Subcutaneous adipose tissue (tissue), 4 donors: Measurements from ENCODE around the gene DEPP1. TPM values are rescaled to one million over a fixed set of nuclear protein-coding genes. Genes with fewer than 3 reads are reported as not detected.

Experiments used
- total RNA-seq, 4 donors: library from RNA; depleted of rRNA; stranded (reverse); fragments of >200 nt; gene quantifications; one replicate each; pipeline ENCODE4 v1.1.0, GENCODE V29; 2016
- TF ChIP-seq, protein P1 (sequence below): fragments of 450-650 bp; IDR thresholded peaks from one replicate; pipeline ENCODE4 v1.5.1; 2016; ENCODE audit warnings: low read depth, mild to moderate bottlenecking, control low read depth, antibody characterized with exemption, moderate library complexity

Gene DEPP1
- total RNA-seq, 4 donors from 2014 or later, result 248 to 566 (median 406) TPM

DNA sequence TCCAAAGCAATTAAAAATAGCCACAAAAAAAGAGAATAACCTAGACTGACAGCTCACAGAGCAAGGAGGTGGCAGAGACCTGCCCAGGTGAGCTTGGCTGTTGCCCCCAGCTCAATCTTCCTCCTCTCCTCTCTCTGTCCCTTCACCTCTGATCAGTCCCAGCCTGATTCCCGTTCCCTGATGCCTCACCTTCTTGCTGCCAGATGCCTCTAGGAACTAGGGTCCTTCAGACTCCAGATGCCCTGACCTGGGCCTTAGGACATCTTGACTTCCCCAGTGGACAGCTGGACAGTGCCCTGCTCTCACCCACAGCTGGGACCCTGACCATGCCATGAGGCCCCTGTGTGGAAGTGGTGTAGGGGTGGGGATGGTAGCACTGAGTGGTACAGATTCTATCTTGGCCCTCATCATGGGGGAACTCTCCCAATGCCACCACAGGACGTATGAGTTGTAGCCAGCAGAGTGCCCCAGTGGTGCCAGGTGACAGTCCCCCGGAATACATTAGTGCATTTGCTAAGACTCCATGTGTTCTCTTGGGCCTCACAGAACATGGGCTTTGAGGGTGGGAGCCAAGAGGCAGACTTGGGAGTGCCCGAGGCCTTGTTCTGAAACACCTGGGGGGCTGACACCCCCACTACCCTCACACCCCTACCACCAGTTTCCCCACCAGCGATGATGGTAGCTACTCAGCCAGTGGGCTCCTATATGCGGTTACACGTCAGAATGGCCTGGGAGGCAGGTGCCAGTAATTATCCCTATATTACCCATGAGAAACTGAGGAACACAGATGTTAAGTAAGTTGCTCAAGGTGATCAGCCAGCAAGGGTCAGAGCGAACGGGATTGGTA lies 2.0 kb downstream of the DEPP1 start:
- TF ChIP-seq, protein P1, sequence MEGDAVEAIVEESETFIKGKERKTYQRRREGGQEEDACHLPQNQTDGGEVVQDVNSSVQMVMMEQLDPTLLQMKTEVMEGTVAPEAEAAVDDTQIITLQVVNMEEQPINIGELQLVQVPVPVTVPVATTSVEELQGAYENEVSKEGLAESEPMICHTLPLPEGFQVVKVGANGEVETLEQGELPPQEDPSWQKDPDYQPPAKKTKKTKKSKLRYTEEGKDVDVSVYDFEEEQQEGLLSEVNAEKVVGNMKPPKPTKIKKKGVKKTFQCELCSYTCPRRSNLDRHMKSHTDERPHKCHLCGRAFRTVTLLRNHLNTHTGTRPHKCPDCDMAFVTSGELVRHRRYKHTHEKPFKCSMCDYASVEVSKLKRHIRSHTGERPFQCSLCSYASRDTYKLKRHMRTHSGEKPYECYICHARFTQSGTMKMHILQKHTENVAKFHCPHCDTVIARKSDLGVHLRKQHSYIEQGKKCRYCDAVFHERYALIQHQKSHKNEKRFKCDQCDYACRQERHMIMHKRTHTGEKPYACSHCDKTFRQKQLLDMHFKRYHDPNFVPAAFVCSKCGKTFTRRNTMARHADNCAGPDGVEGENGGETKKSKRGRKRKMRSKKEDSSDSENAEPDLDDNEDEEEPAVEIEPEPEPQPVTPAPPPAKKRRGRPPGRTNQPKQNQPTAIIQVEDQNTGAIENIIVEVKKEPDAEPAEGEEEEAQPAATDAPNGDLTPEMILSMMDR, result no peak

DNA sequence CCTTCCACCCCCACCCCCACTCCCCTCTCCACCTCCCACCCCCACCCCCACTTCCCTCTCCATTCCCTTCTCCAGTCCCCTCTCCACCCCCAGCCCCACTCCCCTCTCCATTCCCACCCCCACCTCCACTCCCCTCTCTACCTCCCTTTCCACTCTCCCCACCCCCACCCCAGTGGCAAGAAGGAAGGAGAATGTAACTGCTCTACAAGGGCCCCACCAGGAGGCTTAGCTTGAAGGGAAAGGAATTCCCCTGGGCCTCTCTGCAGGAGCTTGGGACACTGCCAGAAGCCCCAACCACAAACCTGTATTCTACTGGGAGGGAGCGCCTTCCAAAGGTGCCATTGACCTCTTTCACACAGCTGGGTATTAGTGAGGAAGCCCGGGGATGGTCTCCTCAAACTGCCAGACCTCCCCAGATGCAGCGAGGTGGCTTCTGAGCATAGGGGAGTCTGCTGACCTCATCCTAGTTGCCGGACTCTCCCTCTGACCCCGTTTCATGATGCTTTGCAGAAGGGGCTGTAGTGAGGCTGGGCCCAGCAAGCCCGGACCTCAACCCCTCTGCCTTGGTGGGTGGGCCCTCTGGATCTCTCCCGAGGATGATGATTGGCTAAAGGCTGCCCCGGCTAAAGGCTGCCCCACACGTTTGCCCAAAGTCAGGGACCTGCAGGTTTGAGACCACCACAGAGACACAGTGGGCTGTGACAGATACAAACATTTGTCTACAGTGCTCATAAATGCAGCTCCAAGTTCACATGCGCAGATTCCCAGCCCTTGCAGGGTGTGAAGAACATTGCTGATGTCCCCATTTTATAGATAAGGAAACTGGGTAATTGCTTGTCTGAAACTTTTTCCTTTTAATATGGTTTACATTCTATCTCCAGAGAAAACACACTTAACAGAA lies 2.9 kb downstream of the DEPP1 start:
- TF ChIP-seq, protein P1, result no peak

DNA sequence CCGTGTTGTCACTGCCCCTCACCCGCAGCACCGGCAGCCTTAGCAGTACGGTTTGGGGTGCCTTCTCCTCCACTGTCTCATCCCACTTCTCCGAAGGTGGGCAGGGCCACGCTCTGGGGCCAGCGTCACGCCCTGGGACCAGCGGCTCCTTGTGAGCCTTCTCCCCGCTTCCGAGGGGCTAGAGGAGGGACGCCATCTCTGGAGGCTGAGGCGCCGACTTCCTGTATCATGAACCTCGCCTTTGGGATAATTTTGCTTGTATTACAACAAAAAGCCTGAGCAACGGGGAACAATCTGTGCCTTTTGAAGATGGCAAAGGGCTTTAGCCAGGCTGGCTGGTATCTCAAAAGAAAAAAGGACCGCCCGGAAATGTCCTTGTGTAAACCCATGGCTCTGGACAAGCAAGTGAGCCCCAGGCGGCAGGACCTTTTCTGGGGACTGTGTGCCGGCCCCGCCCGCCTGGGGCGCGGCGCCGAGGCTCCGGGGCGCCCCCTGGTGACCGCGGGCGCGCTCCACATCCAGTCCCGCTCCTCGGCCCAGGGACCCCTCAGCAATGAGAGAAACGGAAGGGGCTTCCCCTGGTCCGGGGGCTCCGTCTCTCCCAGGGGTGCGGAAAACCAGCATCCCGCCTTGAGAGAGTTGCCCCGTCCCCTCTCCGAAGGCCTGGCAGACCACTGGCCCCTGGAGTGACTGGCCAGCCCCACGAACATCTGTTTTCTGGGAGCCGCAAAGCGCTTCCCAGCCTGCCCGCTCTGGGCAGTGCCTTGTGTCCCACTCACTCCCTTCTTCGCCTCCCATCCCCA lies 3.8 kb downstream of the DEPP1 start:
- TF ChIP-seq, protein P1, result no peak

DNA sequence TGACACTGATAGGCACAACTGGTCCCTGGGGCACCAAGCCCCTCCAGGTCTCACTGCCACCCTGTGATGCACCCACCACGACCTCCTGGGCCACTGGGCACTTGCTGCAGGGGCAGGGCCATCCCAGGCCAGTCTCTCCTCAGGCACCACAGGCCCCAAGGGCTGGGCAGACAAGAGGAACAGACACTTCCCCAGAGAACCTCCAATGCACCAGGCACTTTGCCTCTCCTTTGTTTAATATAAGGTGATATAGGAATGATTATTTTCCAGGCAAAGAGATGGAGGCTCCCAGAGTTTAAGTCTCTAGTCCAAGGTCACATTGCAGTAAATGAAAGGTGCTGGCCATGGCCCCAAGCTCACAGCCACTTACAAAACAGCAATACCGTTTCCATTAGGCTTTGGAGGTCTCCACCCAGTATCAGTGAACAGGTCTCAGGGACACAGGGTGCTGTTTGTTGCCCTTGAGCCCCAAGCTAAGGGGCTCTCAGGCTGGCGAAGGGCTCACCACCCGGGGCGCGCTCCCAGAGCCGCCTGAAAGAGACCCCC lies 4.5 kb downstream of the DEPP1 start:
- TF ChIP-seq, protein P1, result no peak

DNA sequence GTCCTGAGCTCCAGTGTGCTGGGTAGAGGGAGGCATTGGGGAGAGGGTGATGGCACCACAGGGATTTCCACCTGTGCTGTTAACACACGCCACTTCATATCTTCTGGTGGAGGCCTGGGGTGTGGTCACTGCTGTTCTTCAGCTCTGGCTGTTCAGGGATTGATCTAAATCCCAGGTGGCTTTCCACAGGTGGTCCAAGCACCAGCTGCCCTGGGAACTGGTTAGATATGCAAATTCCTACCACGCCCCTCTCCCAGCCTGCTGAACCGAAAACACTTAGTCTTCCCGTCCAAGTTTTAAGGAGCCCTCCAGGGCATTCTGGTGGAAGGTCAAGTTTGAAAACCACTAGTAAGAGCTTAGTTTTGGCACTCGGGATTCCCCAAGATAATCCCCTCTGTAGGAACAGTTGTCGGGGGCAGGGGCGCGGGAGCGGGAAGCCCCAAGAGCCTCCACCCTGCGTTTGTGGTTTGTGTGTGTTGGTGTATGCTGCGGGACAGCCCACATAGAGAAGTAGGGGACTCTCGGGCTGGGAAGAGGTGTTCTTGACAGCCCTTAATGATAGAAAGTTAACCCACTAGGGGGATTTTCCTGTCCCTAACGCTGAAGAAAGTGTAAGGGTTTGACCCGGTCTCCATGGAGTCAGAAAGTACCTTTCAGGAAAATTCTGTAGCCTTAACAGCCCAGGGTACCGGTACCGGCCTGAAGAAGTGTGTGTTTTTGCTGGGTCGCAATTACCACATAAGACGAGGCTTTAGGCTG lies 5.1 kb downstream of the DEPP1 start:
- TF ChIP-seq, protein P1, result no peak

DNA sequence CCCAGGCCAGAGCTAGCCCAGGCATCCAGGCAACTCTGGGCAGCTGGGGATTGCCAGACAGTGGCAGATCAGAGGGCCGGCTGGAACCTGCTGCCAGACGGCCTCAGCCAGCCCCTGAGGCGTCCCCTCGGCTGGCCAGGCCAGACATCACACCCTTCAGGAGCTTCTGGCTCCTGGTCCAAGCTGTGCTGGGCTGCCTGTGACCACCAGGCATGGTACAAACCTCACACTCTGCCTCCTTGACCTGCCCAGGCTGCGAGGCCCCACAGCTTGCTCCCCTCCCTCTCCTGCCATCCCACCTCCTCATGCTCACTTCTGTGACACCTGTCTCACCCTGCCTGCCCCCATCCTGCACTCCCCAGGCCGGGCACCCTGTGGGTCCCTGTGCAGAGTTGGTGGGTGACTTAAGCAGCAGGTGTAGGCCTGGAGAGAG lies 5.7 kb downstream of the DEPP1 start:
- TF ChIP-seq, protein P1, result no peak
